Activated CD4-positive, alpha-beta T cell treated with anti-CD3 and anti-CD28 coated beads, Interleukin-2, Interleukin-4, amounts not matched to agents 100 ng/mL and 50 ng/mL, durations not matched to agents 16 hours and 8 hours (primary cell): ENCODE data around the gene FAM83D.
A peak's percentile ranks its signal among the peaks of the same experiment; 100 is the strongest.
"Not testable (repeated sequence)": the region's sequence is repeated elsewhere in the genome, so short reads cannot be mapped to it uniquely, and the experiment has no call there.

Experiments
- DNase-seq: peaks from one replicate; pipeline ENCODE4 v3.0.0-alpha.2; 2020; ENCODE audit warnings: low spot score

FAM83D gene

GRCh38 chr20:38968090-38968489 is 41.9 kb downstream of the FAM83D start:
- DNase-seq = no peak

- DNase-seq = no peak
These were observed 43.5 kb downstream of the FAM83D start for GRCh38 chr20:38969708-38970107.

- no peak for DNase-seq
These were observed 44.1 kb downstream of the FAM83D start for GRCh38 chr20:38970302-38970701.

GRCh38 chr20:38973107-38973506 is 46.9 kb downstream of the FAM83D start:
- DNase-seq = no peak

GRCh38 chr20:38973645-38974044 is 47.4 kb downstream of the FAM83D start:
- no peak for DNase-seq

GRCh38 chr20:38975539-38976120 is 49.4 kb downstream of the FAM83D start:
- peak; percentile 16 for DNase-seq

- no peak for DNase-seq
These were observed 53.2 kb downstream of the FAM83D start for GRCh38 chr20:38979434-38979833.

- no peak for DNase-seq
These were observed 53.6 kb downstream of the FAM83D start for GRCh38 chr20:38979842-38980241.

GRCh38 chr20:38982291-38982690 is 56.1 kb downstream of the FAM83D start:
- no peak for DNase-seq

GRCh38 chr20:38985060-38985459 is 58.8 kb downstream of the FAM83D start:
- DNase-seq = no peak

GRCh38 chr20:38985603-38986170 is 59.5 kb downstream of the FAM83D start:
- no peak for DNase-seq

GRCh38 chr20:38986663-38987062 is 60.4 kb downstream of the FAM83D start:
- DNase-seq = no peak

GRCh38 chr20:38987777-38988176 is 61.6 kb downstream of the FAM83D start:
- DNase-seq = no peak

GRCh38 chr20:38990728-38991127 is 64.5 kb downstream of the FAM83D start:
- DNase-seq = no peak

GRCh38 chr20:38991814-38992704 is 65.8 kb downstream of the FAM83D start:
- no peak for DNase-seq

- DNase-seq = no peak
These were observed 69.4 kb downstream of the FAM83D start for GRCh38 chr20:38995536-38996044.

GRCh38 chr20:38996866-38997265 is 70.6 kb downstream of the FAM83D start:
- not testable (repeated sequence) for DNase-seq

GRCh38 chr20:38997622-38998021 is 71.4 kb downstream of the FAM83D start:
- peak; percentile 81 for DNase-seq

- DNase-seq = no peak
These were observed 73.0 kb downstream of the FAM83D start for GRCh38 chr20:38999217-38999616.

- no peak for DNase-seq
These were observed 74.0 kb downstream of the FAM83D start for GRCh38 chr20:38999965-39000910.
